Erythroblast (primary cell): ENCODE results near the gene HCCS.

Experiments used
- GATA1 ChIP-seq: IDR thresholded peaks from 2 replicates; pipeline ENCODE4 v1.6.1; 2011; ENCODE audit warnings: low read depth, mild to moderate bottlenecking, control low read depth, low read length, moderate library complexity
- POLR2A ChIP-seq: IDR thresholded peaks from 2 replicates; pipeline ENCODE4 v1.6.1; 2011; ENCODE audit warnings: mild to moderate bottlenecking, low read length

GRCh38 chrX:11111947-11112346, 815 bp downstream of the HCCS start:
- no peak for TF ChIP-seq POLR2A
- TF ChIP-seq GATA1: no peak
